Transverse colon (tissue), 4 donors: ENCODE measurements around the gene STOX2.

Source experiments
- EP300 ChIP-seq: sonication (generic); formaldehyde crosslinking; IDR thresholded peaks from one replicate; pipeline ENCODE4 v1.6.1; 2017; ENCODE audit warnings: antibody characterized with exemption, low read depth
- POLR2AphosphoS5 ChIP-seq, 3 donors: sonication (generic); formaldehyde crosslinking; IDR thresholded peaks; one replicate each; pipeline ENCODE4 v1.6.1; 2016; ENCODE audit warnings: antibody characterized with exemption in 3 of 3
- TF ChIP-seq, protein P1 (sequence below), 5 experiments: fragments of 200-600 bp in 3 of 5; fragments of 450-650 bp in 2 of 5; sonication (generic) in 3 of 5; IDR thresholded peaks; 1 replicate in 2 of 5; 2 replicates in 3 of 5; pipeline ENCODE4 v1.5.1; 2016 to 2017; ENCODE audit warnings: antibody characterized with exemption in 5 of 5, inconsistent platforms in 3 of 5, mild to moderate bottlenecking in 2 of 5, moderate library complexity in 1 of 5

DNA sequence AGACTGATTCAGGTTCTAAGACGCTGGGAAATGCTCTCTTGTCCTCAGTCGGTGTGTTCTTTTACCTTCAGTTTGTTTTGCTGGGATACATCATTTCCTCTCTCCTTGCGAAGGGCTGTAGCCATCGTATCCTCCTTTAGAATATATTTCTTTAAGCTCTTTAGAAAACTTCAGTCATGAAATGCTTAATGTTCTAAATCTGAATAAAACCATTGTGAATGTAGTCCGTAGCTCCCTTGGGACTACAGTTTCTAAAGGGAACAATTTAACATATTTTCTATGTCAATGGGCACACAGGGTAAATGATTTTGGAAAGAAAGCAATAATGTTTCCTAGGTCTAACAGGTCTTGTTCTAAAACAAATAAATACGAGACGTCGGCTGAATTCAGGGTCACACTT lies 40.6 kb downstream of the STOX2 start:
- TF ChIP-seq, protein P1, sequence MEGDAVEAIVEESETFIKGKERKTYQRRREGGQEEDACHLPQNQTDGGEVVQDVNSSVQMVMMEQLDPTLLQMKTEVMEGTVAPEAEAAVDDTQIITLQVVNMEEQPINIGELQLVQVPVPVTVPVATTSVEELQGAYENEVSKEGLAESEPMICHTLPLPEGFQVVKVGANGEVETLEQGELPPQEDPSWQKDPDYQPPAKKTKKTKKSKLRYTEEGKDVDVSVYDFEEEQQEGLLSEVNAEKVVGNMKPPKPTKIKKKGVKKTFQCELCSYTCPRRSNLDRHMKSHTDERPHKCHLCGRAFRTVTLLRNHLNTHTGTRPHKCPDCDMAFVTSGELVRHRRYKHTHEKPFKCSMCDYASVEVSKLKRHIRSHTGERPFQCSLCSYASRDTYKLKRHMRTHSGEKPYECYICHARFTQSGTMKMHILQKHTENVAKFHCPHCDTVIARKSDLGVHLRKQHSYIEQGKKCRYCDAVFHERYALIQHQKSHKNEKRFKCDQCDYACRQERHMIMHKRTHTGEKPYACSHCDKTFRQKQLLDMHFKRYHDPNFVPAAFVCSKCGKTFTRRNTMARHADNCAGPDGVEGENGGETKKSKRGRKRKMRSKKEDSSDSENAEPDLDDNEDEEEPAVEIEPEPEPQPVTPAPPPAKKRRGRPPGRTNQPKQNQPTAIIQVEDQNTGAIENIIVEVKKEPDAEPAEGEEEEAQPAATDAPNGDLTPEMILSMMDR (IDR thresholded peaks at IDR 0.05): no peak
- TF ChIP-seq EP300 (no peak), POLR2AphosphoS5 (IDR thresholded peaks at IDR 0.05) (no peak)
